Bronchial epithelial cell (primary cell): ENCODE data around the gene KCNMB2. TPM values are rescaled to one million over a fixed set of nuclear protein-coding genes. Genes with fewer than 3 reads are reported as not detected.

Experiments
- DNase-seq: peaks from one replicate; pipeline ENCODE4 v3.0.0-alpha.2; 2010; ENCODE audit warnings: low read depth
- FAIRE-seq: peaks from 2 replicates; lab custom pipeline; 2011; peaks lifted over from hg19 to GRCh38; lab: Jason Lieb, UNC
- H3K27me3 ChIP-seq: 2 replicates; pipeline ENCODE4 v1.5.1; 2011; ENCODE audit warnings: low read length; ENCODE audit not compliant: control insufficient read depth, insufficient read depth
- H3K36me3 ChIP-seq: 2 replicates; pipeline ENCODE4 v1.5.1; 2011; ENCODE audit warnings: low read length; ENCODE audit not compliant: control insufficient read depth, insufficient read depth
- H3K4me3 ChIP-seq: 2 replicates; pipeline ENCODE4 v1.5.1; 2011; ENCODE audit warnings: mild to moderate bottlenecking, low read depth, low read length, control low read depth
- total RNA-seq: library from RNA; depleted of rRNA; stranded (reverse); fragments of >200 nt; gene quantifications from 2 replicates; pipeline ENCODE4 v1.2.1, GENCODE V29; 2014
- TF ChIP-seq, protein P1 (sequence below): IDR thresholded peaks from 2 replicates; pipeline ENCODE4 v1.5.1; 2011; ENCODE audit warnings: mild to moderate bottlenecking, moderate library complexity, low read length, control low read depth, inconsistent platforms; ENCODE audit not compliant: insufficient read depth, severe bottlenecking

The KCNMB2 gene
- total RNA-seq, 1 donor from 2014 or later = not detected

DNA sequence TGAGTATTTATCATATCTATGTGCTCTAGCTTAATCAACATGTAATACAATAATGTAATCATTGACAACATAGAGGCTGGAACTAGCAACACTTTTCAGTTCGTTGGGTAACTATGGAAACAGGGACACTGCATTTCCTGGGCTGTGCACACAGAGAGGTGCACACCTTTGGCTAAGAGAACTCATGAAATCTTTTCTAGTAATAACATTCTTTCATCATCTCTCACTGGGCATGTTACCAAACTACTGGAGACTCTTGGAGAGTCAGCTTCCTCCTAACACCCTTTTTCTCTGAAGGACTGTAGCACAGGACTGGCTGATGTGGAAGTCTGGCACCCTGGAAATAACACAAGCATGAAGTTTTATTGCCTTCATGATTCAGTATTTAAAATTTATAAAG, 135.6 kb downstream of the KCNMB2 start:
- Histone ChIP-seq H3K36me3 (no peaks in the 10 kb centered on the region), H3K27me3 (no peaks in the 10 kb centered on the region), H3K4me3 (no peak overlapping the region)
- peak; percentile 92 for DNase-seq
- TF ChIP-seq, protein P1, sequence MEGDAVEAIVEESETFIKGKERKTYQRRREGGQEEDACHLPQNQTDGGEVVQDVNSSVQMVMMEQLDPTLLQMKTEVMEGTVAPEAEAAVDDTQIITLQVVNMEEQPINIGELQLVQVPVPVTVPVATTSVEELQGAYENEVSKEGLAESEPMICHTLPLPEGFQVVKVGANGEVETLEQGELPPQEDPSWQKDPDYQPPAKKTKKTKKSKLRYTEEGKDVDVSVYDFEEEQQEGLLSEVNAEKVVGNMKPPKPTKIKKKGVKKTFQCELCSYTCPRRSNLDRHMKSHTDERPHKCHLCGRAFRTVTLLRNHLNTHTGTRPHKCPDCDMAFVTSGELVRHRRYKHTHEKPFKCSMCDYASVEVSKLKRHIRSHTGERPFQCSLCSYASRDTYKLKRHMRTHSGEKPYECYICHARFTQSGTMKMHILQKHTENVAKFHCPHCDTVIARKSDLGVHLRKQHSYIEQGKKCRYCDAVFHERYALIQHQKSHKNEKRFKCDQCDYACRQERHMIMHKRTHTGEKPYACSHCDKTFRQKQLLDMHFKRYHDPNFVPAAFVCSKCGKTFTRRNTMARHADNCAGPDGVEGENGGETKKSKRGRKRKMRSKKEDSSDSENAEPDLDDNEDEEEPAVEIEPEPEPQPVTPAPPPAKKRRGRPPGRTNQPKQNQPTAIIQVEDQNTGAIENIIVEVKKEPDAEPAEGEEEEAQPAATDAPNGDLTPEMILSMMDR = no peak
- FAIRE-seq = no peak

DNA sequence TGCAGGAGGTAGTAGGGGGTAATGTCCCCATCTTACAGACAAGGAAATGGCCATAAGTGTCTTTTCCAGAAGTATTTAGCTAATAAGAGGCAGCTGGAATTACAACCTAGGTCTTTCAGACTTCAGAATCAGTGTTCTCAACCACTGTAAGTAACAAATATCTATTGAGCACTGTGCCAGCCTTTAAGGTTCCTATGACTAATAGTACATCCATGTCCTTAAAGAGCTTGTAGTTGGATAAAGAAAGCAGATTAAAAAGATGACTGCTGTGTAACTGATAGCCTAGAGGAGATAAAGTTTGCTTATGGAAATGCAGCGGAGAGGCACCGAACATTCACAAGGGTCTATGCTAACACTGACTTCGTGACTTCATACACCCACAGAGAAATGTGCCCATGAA, 136.0 kb downstream of the KCNMB2 start:
- no peaks in the 10 kb centered on the region for H3K36me3 ChIP-seq
- no peak overlapping the region for H3K4me3 ChIP-seq
- FAIRE-seq (no peak), DNase-seq (peak; percentile 48)
- TF ChIP-seq, protein P1 = no peak
- no peaks in the 10 kb centered on the region for H3K27me3 ChIP-seq

DNA sequence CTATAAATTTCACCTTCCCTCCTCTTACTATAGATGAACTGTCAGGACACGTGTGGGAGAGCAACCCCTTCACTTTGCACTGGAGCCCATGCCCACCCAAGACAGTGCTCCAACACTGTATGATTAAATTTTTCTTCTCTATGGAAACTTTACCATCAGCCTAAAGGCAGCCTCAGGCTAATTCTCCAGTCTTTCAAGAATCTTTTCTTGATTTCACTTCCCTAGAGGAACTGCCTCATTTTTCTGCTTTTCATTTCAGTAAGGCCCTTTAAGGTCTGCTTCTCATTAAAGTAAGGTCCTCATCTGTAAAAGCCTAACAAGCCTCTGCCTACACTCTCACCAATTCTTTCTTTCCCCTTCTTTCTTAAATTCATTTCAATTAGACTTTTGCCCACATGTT, 137.3 kb downstream of the KCNMB2 start:
- H3K4me3 ChIP-seq = no peak overlapping the region
- TF ChIP-seq, protein P1 = no peak
- H3K27me3 ChIP-seq = no peaks in the 10 kb centered on the region
- DNase-seq (no peak), FAIRE-seq (no peak)
- no peaks in the 10 kb centered on the region for H3K36me3 ChIP-seq

- TF ChIP-seq, protein P1 = no peak
- Histone ChIP-seq H3K4me3 (no peak overlapping the region), H3K36me3 (no peaks in the 10 kb centered on the region), H3K27me3 (no peaks in the 10 kb centered on the region)
- DNase-seq (no peak), FAIRE-seq (no peak)
These were observed 139.8 kb downstream of the KCNMB2 start for GRCh38 chr3:178676077-178676476.

DNA sequence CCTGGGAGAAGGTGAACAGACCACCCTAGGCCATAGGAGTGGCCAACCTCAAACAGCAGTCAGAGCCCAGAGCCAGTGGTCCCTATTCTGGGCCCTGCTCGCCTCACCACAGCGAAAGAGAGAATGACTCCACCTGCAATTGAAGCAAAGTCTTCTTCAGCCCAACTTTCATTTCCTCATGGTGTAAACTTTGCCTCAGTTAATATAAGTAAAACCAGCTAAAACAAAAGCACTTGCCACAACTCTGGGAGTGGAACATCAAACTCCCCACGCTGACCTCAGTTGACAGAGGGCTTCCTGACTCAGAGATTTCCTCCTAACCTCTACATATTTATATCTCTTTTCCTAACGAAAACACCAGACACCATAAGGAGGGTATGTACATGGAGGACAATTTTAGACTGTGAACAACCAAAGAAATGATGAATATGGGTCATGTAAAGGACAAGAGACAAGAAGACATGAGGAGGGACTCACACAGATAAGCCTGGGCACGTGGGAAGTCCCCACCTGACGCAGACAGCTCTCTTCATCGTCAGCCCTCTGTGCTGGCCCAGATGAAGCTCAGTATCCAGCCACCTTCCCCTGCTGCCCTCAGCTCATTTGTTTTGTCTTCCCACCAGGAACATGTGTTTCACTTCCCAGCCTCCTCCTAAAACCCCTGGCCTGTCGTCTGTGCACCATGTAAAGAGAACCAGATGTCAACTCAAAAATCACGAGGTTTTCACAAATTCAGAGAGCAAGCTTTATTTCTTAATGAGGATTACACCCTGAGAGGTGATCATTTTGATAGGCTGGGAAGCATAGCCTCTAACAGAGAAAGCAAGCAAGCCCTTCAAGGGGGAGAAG, 140.9 kb downstream of the KCNMB2 start:
- FAIRE-seq (peak; percentile 36), DNase-seq (no peak)
- Histone ChIP-seq H3K27me3 (no peaks in the 10 kb centered on the region), H3K4me3 (no peak overlapping the region), H3K36me3 (no peaks in the 10 kb centered on the region)
- TF ChIP-seq, protein P1 = no peak

- FAIRE-seq = no peak
These were observed 141.7 kb downstream of the KCNMB2 start for GRCh38 chr3:178677961-178678360.

More at GRCh38 chr3:178677961-178678360, 141.7 kb downstream of the KCNMB2 start:
- no peak for DNase-seq
- TF ChIP-seq, protein P1 = no peak
- Histone ChIP-seq H3K4me3 (no peak overlapping the region), H3K36me3 (no peaks in the 10 kb centered on the region), H3K27me3 (no peaks in the 10 kb centered on the region)
